Activated T-cell treated with anti-CD3 and anti-CD28 coated beads, Interleukin-2, amount 50 U/mL, for 72 hours (primary cell): ENCODE measurements around the gene NDUFB4. TPM values are rescaled to one million over a fixed set of nuclear protein-coding genes. Genes with fewer than 3 reads are reported as not detected.

ENCODE experiments used
- ATAC-seq, 2 donors: fragments of 150-1000 bp; cut with Tn5 transposase; replicated peaks in 1 of 2; 2 replicates each; pipeline ENCODE4 v1.10.0; 2021; ENCODE audit warnings: moderate library complexity in 2 of 2, mild to moderate bottlenecking in 1 of 2
- DNase-seq, 2 donors: peaks; one replicate each; pipeline ENCODE4 v3.0.0; 2021 to 2022; ENCODE audit warnings: mixed read lengths in 1 of 2
- H3K27ac Mint-ChIP-seq: one replicate; pipeline ENCODE4 v1.8.0; 2022; ENCODE audit warnings: mild to moderate bottlenecking, moderate library complexity, mixed read lengths
- H3K27me3 Mint-ChIP-seq: one replicate; pipeline ENCODE4 v1.8.0; 2022; ENCODE audit warnings: low read depth, mixed read lengths
- H3K36me3 Mint-ChIP-seq, 2 donors: one replicate each; pipeline ENCODE4 v1.8.0; 2022; ENCODE audit warnings: mixed read lengths in 2 of 2, mild to moderate bottlenecking in 1 of 2; ENCODE audit not compliant: insufficient read depth in 2 of 2
- H3K4me1 Mint-ChIP-seq: one replicate; pipeline ENCODE4 v1.8.0; 2022; ENCODE audit warnings: low read depth, mixed read lengths
- H3K4me3 Mint-ChIP-seq, 2 donors: one replicate each; pipeline ENCODE4 v1.8.0; 2022; ENCODE audit warnings: mild to moderate bottlenecking in 2 of 2, mixed read lengths in 2 of 2, moderate library complexity in 2 of 2
- H3K9me3 Mint-ChIP-seq, 2 donors: one replicate each; pipeline ENCODE4 v1.8.0; 2022; ENCODE audit warnings: mixed read lengths in 2 of 2
- total RNA-seq, 2 donors: library from RNA; stranded (reverse); gene quantifications; one replicate each; pipeline ENCODE4 v1.2.3, GENCODE V29; 2022

Gene NDUFB4
- total RNA-seq, 2 donors from 2014 or later: 97.1 to 106 TPM

GRCh38 chr3:120563356-120564022 lies 32.6 kb upstream of the NDUFB4 start:
- Mint-ChIP-seq H3K36me3 (no peaks in the 10 kb centered on the region), H3K9me3 (no peaks in the 10 kb centered on the region), H3K4me1 (peaks cover 11% of the 10 kb centered on the region), H3K4me3 (no peak overlapping the region), H3K27ac (no peak overlapping the region), H3K27me3 (no peaks in the 10 kb centered on the region)
- ATAC-seq: no peak
- DNase-seq: no peak

- ATAC-seq (no peak), DNase-seq (no peak)
- Mint-ChIP-seq H3K9me3 (no peaks in the 10 kb centered on the region), H3K4me1 (no peaks in the 10 kb centered on the region), H3K27me3 (no peaks in the 10 kb centered on the region), H3K27ac (no peak overlapping the region), H3K4me3 (no peak overlapping the region), H3K36me3 (no peaks in the 10 kb centered on the region)
Observed at GRCh38 chr3:120566243-120566975, 29.7 kb upstream of the NDUFB4 start.

- no peaks in the 10 kb centered on the region for H3K36me3 Mint-ChIP-seq
- ATAC-seq: peak; percentile 33 to 44
- H3K27ac Mint-ChIP-seq: peak overlapping the region; percentile 24
- H3K9me3 Mint-ChIP-seq: no peaks in the 10 kb centered on the region
- H3K4me3 Mint-ChIP-seq: peak overlapping the region; percentile 33 to 59
- H3K27me3 Mint-ChIP-seq: no peaks in the 10 kb centered on the region
- H3K4me1 Mint-ChIP-seq: no peaks in the 10 kb centered on the region
- no peak for DNase-seq
Observed at GRCh38 chr3:120567370-120568201, 28.6 kb upstream of the NDUFB4 start.

- H3K4me1 Mint-ChIP-seq: no peaks in the 10 kb centered on the region
- no peaks in the 10 kb centered on the region for H3K27me3 Mint-ChIP-seq
- H3K4me3 Mint-ChIP-seq: no peak overlapping the region
- H3K27ac Mint-ChIP-seq: no peak overlapping the region
- no peaks in the 10 kb centered on the region for H3K9me3 Mint-ChIP-seq
- DNase-seq (no peak), ATAC-seq (no peak)
- H3K36me3 Mint-ChIP-seq: no peaks in the 10 kb centered on the region
Observed at GRCh38 chr3:120568202-120568531, 28.0 kb upstream of the NDUFB4 start.

- Mint-ChIP-seq H3K27ac (no peak overlapping the region), H3K4me3 (no peak overlapping the region), H3K4me1 (no peaks in the 10 kb centered on the region), H3K27me3 (no peaks in the 10 kb centered on the region), H3K36me3 (no peaks in the 10 kb centered on the region), H3K9me3 (no peaks in the 10 kb centered on the region)
- DNase-seq: no peak
- no peak for ATAC-seq
Observed at GRCh38 chr3:120568598-120568997, 27.5 kb upstream of the NDUFB4 start.

GRCh38 chr3:120569222-120570057 lies 26.7 kb upstream of the NDUFB4 start:
- H3K36me3 Mint-ChIP-seq: peaks cover 0 to 3% of the 10 kb centered on the region in 2 donors
- no peaks in the 10 kb centered on the region for H3K4me1 Mint-ChIP-seq
- DNase-seq: no peak
- peaks cover 0 to 2% of the 10 kb centered on the region in 2 donors for H3K9me3 Mint-ChIP-seq
- H3K4me3 Mint-ChIP-seq: no peak overlapping the region
- no peak overlapping the region for H3K27ac Mint-ChIP-seq
- ATAC-seq: no peak
- H3K27me3 Mint-ChIP-seq: no peaks in the 10 kb centered on the region

- DNase-seq (no peak), ATAC-seq (no peak)
- H3K27me3 Mint-ChIP-seq: no peaks in the 10 kb centered on the region
- H3K4me3 Mint-ChIP-seq: no peak overlapping the region
- H3K27ac Mint-ChIP-seq: no peak overlapping the region
- H3K4me1 Mint-ChIP-seq: no peaks in the 10 kb centered on the region
- peaks cover 0 to 2% of the 10 kb centered on the region in 2 donors for H3K9me3 Mint-ChIP-seq
- H3K36me3 Mint-ChIP-seq: peaks cover 0 to 3% of the 10 kb centered on the region in 2 donors
Observed at GRCh38 chr3:120572027-120572426, 24.1 kb upstream of the NDUFB4 start.

- peaks cover 5% of the 10 kb centered on the region for H3K27me3 Mint-ChIP-seq
- no peaks in the 10 kb centered on the region for H3K36me3 Mint-ChIP-seq
- ATAC-seq: no peak
- no peaks in the 10 kb centered on the region for H3K4me1 Mint-ChIP-seq
- H3K4me3 Mint-ChIP-seq: no peak overlapping the region
- peaks cover 0 to 3% of the 10 kb centered on the region in 2 donors for H3K9me3 Mint-ChIP-seq
- H3K27ac Mint-ChIP-seq: no peak overlapping the region
- no peak for DNase-seq
Observed at GRCh38 chr3:120587332-120587975, 8.7 kb upstream of the NDUFB4 start.

- H3K36me3 Mint-ChIP-seq: no peaks in the 10 kb centered on the region
- no peak for ATAC-seq
- H3K27ac Mint-ChIP-seq: peak overlapping the region; percentile 95
- no peak for DNase-seq
- peak overlapping the region; percentile 88 to 94 for H3K4me3 Mint-ChIP-seq
- H3K4me1 Mint-ChIP-seq: peaks cover 10% of the 10 kb centered on the region
- no peaks in the 10 kb centered on the region for H3K9me3 Mint-ChIP-seq
- no peaks in the 10 kb centered on the region for H3K27me3 Mint-ChIP-seq
Observed at GRCh38 chr3:120595788-120596115, 384 bp upstream of the NDUFB4 start.

GRCh38 chr3:120596853-120597223 lies 702 bp downstream of the NDUFB4 start:
- ATAC-seq (no peak), DNase-seq (no peak)
- Mint-ChIP-seq H3K9me3 (no peaks in the 10 kb centered on the region), H3K36me3 (peaks cover 0 to 4% of the 10 kb centered on the region in 2 donors), H3K27me3 (no peaks in the 10 kb centered on the region), H3K27ac (peak overlapping the region; percentile 95), H3K4me3 (peak overlapping the region; percentile 88 to 94), H3K4me1 (peaks cover 10% of the 10 kb centered on the region)

- Mint-ChIP-seq H3K27ac (no peak overlapping the region), H3K4me1 (peaks cover 10% of the 10 kb centered on the region), H3K36me3 (peaks cover 1 to 4% of the 10 kb centered on the region in 2 donors), H3K9me3 (no peaks in the 10 kb centered on the region), H3K27me3 (no peaks in the 10 kb centered on the region), H3K4me3 (no peak overlapping the region)
- ATAC-seq (no peak), DNase-seq (no peak)
Observed at GRCh38 chr3:120597445-120598049, 1.4 kb downstream of the NDUFB4 start.

- Mint-ChIP-seq H3K27ac (no peak overlapping the region), H3K9me3 (no peaks in the 10 kb centered on the region), H3K36me3 (peaks cover 4 to 6% of the 10 kb centered on the region in 2 donors), H3K4me1 (peaks cover 10% of the 10 kb centered on the region), H3K27me3 (no peaks in the 10 kb centered on the region), H3K4me3 (no peak overlapping the region)
- ATAC-seq (no peak), DNase-seq (no peak)
Observed at GRCh38 chr3:120599211-120599610, 3.1 kb downstream of the NDUFB4 start.
